NCI-H1436 (cell line): ENCODE measurements around the gene USP35.
"Not testable (repeated sequence)": the region's sequence is repeated elsewhere in the genome, so short reads cannot be mapped to it uniquely, and the experiment has no call there.

Experiments
- DNase-seq: peaks from one replicate; lab custom pipeline; 2025; lab: John Stamatoyannopoulos, UW

USP35 gene

DNA sequence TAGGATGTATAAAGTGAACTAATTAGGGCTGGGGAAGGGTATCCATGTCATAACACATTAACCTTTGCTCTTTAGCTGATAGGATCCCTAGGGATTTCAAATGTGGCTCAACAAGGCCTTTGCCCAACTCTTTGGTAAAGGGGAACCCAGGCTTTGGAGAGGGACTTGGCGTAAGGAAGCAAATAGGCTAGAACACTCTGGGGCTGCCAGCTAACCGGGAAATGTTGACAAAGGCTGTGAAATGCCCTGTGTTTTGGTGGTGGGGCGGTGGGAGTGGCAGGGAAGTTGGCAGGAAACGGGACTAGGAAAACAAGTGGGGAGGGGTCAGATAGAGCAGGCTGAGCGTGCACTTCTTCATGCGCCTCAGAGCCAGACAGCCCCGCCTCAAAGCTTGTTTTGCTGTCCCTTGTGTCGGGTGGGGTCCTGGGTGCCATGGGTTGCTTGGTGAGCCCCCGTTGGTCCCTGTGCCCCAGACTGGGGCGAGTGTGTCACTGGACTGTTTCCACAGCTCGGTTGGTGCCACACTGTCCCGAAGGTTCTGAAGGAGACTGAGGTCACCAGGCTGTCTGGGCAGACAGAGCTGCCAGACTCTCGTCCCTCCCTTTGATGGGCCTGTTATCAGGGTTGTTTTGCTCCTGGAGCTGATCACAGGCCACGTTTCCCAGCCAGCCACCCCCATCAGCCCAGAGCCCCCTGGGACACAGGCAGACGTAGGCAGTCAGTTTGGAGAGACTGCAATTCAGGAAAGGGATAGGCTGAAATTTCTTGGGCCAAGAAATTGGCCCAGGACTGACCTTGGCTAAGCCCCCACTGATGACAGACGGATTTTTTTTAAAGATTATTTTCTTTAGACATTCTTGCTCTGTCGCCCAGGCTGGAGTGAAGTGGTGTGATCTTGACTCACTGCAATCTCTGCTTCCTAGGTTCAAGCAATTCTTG lies 19.9 kb upstream of the USP35 start:
- DNase-seq = no peak

DNA sequence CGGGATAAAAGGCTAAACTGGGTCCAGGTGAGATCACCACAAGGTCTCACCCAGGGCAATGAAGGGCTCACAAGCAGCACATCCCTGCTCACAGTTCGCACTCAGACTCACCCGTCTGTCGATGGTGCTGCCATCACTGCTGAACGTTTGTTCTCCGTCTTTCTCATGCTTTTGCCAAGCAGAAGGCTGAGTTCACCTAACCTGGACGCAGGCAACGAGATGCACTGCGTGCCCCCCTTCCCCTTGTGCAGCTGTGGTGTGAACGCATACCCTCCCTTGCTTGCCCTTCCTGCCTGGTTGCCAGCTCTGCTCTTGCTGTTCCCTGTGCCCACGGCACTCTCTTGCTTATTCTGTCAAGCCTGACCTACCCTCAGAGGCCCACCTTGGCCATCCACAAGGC lies 18.3 kb upstream of the USP35 start:
- DNase-seq = no peak

DNA sequence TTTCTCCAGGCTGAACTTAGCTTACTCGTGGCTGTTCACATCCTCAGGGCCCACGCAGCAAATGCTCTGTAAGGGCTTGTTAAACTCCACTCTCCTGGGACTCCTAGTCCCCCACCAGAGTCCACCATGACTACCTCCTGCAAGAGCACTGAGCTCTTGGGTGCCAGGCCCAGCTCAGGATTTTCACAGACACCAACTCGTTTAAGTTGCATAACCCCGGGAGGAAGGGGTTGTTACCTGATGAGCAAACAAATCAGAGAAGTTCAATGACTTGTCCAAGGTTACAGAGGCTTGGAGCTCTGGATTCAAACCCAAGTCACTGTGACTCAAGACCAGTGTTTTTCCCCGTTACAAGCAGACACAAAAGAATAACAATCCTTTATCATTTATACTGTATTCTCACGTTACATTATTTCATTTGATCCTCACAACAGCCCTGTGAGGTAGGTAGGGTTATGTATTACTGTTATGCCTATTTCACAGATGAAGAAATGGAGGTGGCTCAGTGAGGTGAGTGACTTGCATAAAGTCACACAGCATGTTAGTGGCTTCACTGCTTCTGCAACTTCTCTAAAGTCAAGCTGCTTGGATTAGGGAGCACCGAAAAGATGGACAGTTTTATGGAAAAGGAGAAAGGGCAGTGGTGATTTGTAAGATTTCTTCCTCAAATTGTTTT lies 17.7 kb upstream of the USP35 start:
- no peak for DNase-seq

DNA sequence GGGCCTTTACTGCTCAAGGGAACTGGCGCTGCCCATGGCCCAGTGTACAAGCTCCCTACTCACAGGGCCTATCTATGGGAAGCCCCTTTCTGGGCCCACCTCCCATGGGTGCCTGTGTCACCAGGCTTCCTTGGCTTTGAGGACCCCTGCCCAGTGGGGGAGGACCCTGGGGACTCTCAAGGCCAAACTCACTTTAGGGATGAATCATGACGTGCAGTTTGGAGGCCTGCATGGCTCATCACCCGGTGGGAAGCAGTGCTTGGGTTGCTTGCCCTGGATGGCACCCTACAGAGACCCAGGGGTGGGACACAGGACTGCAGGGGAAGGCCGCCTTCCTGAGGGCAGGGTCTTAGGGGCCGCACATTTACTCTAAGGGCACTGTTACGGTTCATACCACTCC lies 16.8 kb upstream of the USP35 start:
- DNase-seq = no peak

DNA sequence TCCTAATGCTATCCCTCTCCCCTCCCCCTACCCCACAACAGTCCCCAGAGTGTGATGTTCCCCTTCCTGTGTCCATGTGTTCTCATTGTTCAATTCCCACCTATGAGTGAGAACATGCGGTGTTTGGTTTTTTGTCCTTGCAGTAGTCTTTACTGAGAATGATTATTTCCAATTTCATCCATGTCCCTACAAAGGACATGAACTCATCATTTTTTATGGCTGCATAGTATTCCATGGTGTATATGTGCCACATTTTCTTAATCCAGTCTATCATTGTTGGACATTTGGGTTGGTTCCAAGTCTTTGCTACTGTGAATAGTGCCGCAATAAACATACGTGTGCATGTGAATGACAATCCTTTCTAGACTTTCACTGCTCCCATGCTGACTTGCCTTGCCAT lies 12.9 kb upstream of the USP35 start:
- not testable (repeated sequence) for DNase-seq

DNA sequence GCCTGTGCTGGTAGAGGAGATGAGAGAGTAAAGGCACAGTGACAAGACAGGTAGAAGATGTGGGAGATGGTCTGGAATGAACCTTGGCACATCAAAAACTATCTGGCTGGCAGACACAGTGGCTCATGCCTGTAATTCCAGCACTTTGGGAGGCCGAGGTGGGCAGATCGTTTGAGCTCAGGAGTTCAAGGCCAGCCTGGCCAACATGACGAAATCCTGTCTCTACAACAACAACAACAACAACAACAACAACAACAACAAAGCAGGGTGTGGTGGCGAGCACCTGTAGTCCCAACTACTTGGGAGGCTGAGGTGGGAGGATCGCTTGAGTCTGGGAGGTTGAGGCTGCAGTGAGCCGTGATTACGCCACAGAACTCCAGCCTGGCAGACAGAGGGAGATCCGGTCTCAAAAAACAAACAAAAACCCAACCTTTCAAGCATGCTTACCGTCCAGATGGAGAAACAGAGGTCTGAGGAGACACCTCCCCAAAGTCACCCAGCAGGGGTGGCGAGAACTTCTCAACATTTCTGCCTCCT lies 12.0 kb upstream of the USP35 start:
- no peak for DNase-seq

DNA sequence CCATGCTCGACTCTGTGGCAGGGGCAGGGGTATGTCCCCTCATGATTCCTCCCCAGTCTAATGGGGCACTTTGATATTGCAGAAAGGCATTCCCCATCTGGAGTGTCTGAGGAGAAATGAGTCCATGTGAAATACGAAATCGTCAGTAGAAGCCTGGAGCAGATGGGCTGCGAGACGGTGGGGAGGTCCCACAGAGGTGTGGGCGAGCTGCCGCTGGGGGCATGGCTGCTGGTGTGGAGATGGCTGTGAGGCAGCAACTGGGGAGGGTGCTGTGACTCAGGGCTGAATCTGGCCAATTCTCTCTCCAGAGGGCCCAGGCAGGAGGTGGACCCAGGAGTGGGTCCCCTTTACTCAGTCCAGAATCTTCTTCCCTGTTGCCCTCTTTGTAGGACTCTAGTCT lies 11.5 kb upstream of the USP35 start:
- no peak for DNase-seq

DNA sequence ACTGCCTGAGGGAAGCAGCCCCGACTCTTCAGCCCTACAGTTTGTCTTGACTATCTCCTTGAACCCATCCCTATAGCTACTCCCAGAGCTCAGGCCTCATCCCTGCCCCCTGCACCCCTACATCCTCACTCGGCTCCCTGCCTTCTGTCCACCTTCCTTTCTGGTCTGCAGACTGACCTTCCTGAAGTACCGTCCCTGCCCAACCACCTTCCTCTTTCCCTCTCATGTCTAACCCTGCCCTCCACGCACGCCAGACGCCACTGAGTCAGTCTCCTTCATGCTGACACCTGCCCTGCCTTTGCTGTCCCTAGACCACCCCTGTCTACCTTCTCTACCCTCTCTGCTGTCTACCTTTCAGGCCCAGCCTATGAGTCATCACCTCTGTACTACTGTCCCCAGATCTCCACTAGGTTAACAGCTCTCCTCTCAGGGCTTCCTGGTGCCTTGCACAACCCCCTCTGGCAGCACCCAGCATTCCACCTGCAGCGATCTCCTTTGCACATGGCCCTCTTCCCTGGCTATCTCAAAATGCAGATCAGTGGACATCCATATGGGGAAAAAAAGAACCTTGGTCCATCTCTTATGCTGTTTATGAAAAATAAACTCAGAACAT lies 9.2 kb upstream of the USP35 start:
- DNase-seq = no peak

DNA sequence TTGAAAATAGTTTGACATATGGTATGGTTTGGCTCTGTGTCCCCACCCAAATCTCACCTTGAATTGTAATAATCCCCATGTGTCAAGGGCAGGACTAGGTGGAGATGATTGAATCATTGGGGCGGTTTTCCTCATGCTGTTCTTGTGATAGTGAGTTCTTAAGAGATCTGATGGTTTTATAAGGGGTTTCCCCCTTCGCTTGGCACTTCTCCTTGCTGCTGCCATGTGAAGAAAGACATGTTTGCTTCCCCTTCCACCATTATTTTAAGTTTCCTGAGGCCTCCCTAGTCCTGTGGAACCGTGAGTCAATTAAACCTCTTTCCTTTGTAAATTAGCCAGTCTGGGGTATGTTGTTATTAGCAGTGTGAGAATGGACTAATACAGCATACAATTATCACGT lies 8.0 kb upstream of the USP35 start:
- DNase-seq = no peak

DNA sequence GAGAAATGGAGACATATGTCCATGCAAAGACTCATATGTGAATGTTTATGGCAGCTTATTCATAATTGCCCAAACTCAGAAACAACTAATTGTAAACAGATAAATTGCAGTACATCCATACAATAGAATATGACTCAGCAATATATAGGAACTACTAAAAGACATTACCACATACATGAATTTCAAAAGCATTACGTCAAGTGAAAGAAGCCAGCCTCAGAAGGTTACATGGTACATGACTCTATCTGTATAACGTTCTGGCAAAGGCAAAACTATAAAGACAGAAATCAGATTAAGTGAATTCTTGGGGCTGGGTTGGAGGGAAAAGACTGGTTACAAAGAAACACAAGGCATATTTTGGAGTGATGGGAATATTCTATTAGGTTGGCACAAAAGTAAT lies 7.5 kb upstream of the USP35 start:
- no peak for DNase-seq

DNA sequence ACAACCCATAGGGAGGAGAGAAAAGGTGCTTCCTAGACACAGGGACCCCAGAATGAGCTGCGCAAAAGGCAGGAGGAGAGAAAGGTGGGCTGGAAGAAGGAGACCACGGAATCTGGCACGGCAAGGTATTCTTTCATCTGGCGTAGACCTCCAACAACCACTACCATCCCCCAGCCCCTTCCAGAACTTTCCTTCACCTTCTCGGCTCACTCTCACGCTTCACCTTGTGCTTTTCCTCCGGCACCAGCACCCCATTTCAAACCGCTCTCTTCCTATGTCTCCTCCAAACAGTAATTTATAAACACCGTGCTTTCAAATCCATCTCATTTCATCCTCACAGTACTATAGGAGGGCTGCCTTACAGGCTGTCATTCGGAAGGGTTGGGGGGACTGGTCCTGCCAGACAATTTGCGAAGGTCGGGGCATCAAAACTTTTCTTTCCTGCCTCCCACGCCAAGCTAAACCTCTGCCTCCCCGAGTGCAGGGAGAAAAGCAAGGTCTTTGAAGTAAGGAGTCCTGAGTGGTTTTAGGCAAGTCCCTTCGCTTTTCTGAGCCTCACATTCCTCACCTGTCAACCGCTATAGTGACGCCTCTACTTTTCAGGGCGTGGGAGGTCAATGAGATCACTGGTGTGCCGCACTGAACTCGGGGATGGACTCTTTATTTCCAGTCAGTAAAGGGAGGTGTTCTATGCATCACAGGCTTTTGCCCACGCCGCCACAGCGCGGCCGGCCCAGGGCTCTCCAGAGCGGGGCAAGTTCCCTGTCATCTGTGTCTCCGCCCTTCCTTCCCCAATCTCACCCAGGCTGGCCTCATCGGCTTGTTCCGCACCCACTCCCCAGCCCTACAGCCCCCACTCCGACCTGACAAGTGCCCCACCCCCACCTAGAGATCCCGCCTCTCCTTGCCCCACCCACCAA lies 1.1 kb upstream of the USP35 start:
- DNase-seq = no peak

DNA sequence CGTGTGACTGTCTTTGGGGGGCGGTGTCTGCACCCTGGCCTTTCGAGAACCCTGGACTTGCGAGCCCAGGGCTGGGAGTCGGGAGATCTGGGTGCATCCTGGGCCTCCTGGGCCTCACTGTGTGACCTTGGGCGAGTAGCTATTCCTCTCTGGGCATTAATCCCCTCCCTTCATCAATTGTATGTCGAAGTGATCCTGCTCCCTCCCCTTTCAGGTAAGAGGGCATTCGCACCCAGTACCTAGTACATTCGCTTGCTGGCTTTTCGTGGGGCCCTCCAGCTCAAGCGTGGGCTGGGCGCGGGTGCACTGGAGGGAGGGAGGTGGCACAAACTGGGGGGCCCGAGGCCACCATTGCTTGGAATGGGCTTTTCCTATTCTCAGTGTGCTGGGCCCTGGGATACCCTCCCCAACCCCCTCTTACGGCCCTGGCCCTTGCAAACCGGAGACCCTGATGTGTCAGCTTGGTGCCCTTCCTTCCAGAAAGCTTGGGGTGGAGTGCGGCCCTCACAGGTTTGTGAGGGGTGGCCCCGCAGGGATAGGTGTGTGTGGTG lies 530 bp downstream of the USP35 start:
- no peak for DNase-seq

DNA sequence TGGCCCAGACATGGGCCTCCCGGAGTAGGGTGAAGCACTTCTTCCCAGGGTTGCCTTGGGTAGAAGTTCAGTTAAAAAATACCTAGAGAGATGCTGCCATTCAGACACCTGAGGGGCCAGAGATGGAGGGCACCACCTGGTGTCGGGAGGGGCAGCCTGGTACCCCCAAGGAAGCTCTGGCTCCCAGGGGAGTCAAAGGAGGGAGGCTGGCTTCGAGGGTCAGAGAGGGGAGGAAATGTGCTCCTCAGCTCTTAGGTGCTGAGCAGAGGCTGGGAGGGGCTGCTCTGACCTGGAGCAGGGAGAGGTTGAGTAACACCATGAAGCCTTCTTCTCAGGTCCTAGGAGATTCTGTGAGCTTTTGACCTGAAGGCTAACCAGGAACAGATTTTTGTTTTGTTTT lies 1.1 kb downstream of the USP35 start:
- DNase-seq = no peak

DNA sequence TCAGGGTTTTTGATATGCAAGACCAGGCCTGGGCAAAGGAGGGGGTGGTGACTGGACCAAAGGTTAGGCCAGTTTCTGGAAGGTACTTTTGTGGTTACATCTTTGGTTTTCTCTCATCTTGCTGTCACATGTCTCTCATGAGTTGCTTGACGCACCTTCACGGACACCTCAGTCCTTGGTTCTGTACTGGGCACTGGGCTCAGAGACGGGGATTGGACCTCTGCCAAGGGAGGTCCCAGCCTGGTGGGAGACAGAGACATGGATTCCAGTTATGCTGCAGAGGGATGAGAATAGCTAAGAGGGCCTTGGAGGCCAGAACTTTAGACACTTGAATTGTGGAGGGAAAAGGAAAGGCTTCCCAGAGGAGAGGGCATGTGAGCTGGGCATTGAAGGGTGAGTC lies 1.7 kb downstream of the USP35 start:
- no peak for DNase-seq

DNA sequence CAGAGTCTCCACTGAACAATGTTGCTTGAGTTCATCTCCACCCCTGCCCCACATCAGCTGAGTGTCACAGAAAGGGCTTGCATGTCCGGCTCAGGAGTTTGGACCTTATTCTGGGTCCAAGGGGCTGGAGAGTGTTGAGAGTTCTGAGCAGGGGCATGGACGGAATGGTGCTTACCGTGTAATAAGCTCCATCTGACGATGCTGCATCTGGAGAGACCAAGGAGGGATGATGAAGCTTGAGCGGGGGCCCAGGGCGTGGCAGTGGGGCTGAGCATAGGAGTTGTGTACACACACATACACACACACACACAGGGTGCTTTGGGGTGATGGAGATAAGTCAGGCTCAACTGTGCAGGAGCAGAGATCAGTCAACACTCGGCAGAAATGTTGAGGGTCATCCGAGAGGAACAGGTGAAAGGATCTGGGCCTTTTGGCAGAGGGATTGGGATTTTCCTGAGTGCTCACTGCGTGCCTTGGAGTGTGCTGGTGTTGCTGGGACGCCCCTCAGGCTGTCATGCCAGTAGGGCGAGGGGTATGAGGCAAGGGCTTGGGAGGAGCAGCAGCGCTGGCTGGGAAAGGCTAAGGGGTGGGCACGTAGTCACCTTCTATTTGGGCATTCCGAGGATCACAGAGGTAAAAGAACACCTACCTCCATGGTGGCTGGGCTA lies 2.3 kb downstream of the USP35 start:
- DNase-seq = no peak

DNA sequence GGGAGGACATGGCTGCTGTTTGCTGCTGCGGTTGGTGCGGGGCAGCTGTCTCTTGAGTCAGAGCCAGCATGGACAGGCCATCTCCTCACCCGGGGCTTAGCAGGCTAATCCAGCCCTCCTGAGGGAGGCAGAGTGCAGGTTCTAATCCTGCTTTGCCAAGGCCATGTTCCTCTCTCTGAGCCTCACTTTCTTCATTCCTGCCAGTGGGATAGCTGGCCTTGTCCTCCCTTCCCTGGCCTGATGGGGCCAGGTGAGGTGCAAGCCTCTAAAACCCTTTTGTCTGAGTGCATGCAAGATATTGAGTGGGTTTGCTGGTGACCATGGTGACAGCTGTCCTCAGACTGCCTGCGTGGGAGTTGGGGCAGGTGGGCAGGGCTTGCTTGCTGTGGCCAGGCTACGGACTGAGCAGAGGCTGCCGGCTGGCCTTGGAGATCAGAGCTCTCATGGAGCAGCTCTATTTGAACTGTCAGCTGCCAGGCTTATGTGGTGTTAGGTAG lies 3.6 kb downstream of the USP35 start:
- no peak for DNase-seq

DNA sequence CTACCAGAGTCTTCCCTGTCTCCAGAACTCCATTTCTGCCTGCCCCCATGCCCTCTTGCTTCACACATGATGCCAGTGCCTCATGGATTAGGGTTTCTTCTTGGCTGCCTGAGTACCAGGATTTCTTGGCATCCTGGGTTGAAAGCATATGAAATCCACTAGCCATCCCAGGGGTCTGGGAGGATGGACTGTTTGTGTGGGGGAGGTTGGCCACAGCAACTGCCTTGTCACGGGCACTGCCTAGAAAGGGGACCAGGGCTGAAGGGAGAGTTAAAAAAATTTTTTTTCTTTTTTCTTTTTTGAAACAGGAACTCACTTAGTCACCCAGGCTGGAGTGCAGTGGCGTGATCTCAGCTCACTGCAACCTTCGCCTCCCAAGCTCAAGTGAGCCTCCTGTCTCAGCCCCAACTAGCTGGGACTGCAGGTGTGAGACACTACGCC lies 4.2 kb downstream of the USP35 start:
- DNase-seq = no peak

DNA sequence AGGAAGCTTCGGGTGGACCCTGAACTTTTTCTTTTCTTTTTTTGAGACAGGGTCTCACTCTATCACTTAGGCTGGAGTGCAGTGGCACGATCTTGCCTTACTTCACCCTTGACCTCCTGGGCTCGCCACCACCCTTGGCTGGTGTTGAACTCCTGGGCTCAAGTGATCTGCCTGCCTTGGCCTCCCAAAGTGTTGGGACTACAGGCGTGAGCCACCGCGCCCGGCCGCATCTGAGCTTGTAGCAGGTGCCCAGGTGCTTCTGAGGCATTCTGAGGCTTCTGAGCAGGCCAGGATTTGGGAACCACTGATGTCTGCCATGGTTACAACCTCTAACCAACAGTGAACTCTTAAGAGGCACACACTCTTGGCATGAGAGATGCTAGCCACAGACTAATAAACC lies 5.1 kb downstream of the USP35 start:
- no peak for DNase-seq

DNA sequence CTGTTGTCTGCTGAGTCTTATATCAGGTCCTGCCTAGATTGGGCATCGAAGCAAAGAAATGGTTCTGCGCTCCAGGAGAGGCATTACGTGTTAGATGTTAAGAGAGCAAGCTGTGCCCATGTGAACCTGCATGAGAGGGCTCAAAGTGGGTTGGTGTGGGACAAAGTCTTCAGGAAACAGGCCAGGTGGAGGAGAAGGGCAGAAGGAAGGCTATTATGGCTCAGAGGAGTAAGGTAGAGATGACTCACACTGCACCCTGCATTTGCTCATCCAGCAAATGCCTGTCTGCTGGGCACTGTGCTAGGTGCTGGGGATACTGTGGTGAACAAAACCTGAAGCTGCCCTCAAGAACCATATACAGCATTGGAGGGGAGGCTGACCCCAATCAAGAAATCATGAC lies 5.8 kb downstream of the USP35 start:
- DNase-seq = no peak

DNA sequence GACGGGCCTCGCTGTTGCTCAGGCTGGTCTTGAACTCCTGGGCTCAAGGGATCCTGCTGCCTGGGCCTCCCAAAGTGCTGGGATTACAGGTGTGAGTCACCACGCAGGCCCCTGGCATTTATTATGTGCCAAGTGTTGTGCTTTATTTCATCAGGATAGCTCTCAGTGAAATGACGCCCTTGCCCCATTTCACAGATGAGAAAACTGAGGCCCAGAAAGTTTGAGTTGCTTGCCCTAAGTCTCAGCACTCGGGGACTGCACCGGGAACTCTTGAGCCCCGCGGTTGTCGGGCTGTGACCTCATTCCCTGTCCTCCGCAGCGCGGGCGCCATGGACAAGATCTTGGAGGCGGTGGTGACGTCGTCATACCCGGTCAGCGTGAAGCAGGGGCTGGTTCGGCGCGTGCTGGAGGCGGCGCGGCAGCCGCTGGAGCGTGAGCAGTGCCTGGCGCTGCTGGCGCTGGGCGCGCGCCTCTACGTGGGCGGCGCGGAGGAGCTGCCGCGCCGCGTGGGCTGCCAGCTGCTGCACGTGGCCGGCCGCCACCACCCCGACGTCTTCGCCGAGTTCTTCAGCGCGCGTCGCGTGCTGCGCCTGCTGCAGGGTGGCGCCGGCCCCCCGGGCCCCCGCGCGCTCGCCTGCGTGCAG lies 7.3 kb downstream of the USP35 start:
- DNase-seq = no peak
